PC-9 (cell line): Measurements from ENCODE around the gene SUCLA2. TPM values are rescaled to one million over a fixed set of nuclear protein-coding genes. Genes with fewer than 3 reads are reported as not detected.

Experiments used
- BruUV-seq: library from RNA; stranded (reverse); fragments of 400-500 nt; replicated peaks from 2 replicates; lab custom pipeline; 2021; lab: Mats Ljungman, UMichigan
- CTCF ChIA-PET: fragments of 300-600 bp; sonication (Branson Sonifier 250); formaldehyde crosslinking; loops from one replicate; lab custom pipeline; 2022; ENCODE audit warnings: antibody characterized with exemption; lab: Charles Lee
- POLR2A ChIA-PET: fragments of 300-600 bp; sonication (Branson Sonifier 250); formaldehyde crosslinking; loops from one replicate; lab custom pipeline; 2022; ENCODE audit warnings: antibody characterized with exemption; ENCODE audit not compliant: unreplicated experiment; lab: Charles Lee
- DNase-seq, 2 experiments: peaks; one replicate each; pipeline versions ENCODE4 v3.0.0 to v3.0.0-alpha.2; 2015 to 2022; ENCODE audit warnings: mixed read lengths in 1 of 2
- H2AFZ ChIP-seq: fragments of 200-600 bp; sonication (generic); 2 replicates; pipeline ENCODE4 v1.8.1; 2017; ENCODE audit warnings: antibody characterized with exemption
- H3F3A ChIP-seq: fragments of 200-600 bp; sonication (generic); 2 replicates; pipeline ENCODE4 v1.8.1; 2017; ENCODE audit warnings: antibody characterized with exemption, mild to moderate bottlenecking, low read depth; ENCODE audit not compliant: insufficient read depth
- H3K27ac ChIP-seq: fragments of 200-600 bp; sonication (generic); 2 replicates; pipeline ENCODE4 v1.6.1; 2016; ENCODE audit warnings: mixed run types
- H3K27me3 ChIP-seq: fragments of 200-600 bp; sonication (generic); 2 replicates; pipeline ENCODE4 v1.6.1; 2016; ENCODE audit warnings: low read depth, mixed run types; ENCODE audit not compliant: insufficient read depth
- H3K36me3 ChIP-seq: fragments of 200-600 bp; sonication (generic); 2 replicates; pipeline ENCODE4 v1.6.1; 2016; ENCODE audit warnings: low read depth, mixed run types
- H3K4me1 ChIP-seq: fragments of 200-600 bp; sonication (generic); replicated peaks from 2 replicates; pipeline ENCODE4 v1.6.1; 2016; ENCODE audit warnings: mixed run types; ENCODE audit not compliant: insufficient read depth
- H3K4me2 ChIP-seq: fragments of 200-600 bp; sonication (generic); 2 replicates; pipeline ENCODE4 v1.6.1; 2017; ENCODE audit warnings: mixed run types
- H3K4me3 ChIP-seq: fragments of 200-600 bp; sonication (generic); 2 replicates; pipeline ENCODE4 v1.6.1; 2016; ENCODE audit warnings: mixed run types
- H3K79me2 ChIP-seq: fragments of 200-600 bp; sonication (generic); 2 replicates; pipeline ENCODE4 v1.6.1; 2017; ENCODE audit warnings: low read depth, mixed run types
- H3K9me2 ChIP-seq: fragments of 200-600 bp; sonication (generic); 2 replicates; pipeline ENCODE4 v1.8.1; 2017; ENCODE audit warnings: mild to moderate bottlenecking; ENCODE audit not compliant: insufficient read depth
- H3K9me3 ChIP-seq: fragments of 200-600 bp; sonication (generic); 2 replicates; pipeline ENCODE4 v1.8.1; 2016; ENCODE audit warnings: low read depth; ENCODE audit not compliant: insufficient read depth
- H4K20me1 ChIP-seq: fragments of 200-600 bp; sonication (generic); 2 replicates; pipeline ENCODE4 v1.8.1; 2017; ENCODE audit not compliant: insufficient read depth
- EZH2 ChIP-seq: fragments of 200-600 bp; sonication (generic); IDR thresholded peaks from 2 replicates; pipeline ENCODE4 v1.8.0; 2017; ENCODE audit warnings: antibody characterized with exemption, low read depth
- intact Hi-C: fragments of 100-400 bp; cut with micrococcal nuclease; formaldehyde crosslinking; loops from one replicate; pipeline ENCODE4 v1.10.0; 2022; ENCODE audit not compliant: unreplicated experiment
- total RNA-seq: library from RNA; stranded (reverse); gene quantifications from 2 replicates; pipeline ENCODE4 v1.2.3, GENCODE V29; 2021
- TF ChIP-seq, protein P1 (sequence below): fragments of 200-600 bp; sonication (generic); conservative IDR thresholded peaks from 2 replicates; pipeline ENCODE4 v1.6.1; 2017; ENCODE audit warnings: mixed run types, antibody characterized with exemption, mild to moderate bottlenecking, moderate library complexity

The SUCLA2 gene
- total RNA-seq, 1 experiment from 2014 or later: 44.8 TPM

DNA sequence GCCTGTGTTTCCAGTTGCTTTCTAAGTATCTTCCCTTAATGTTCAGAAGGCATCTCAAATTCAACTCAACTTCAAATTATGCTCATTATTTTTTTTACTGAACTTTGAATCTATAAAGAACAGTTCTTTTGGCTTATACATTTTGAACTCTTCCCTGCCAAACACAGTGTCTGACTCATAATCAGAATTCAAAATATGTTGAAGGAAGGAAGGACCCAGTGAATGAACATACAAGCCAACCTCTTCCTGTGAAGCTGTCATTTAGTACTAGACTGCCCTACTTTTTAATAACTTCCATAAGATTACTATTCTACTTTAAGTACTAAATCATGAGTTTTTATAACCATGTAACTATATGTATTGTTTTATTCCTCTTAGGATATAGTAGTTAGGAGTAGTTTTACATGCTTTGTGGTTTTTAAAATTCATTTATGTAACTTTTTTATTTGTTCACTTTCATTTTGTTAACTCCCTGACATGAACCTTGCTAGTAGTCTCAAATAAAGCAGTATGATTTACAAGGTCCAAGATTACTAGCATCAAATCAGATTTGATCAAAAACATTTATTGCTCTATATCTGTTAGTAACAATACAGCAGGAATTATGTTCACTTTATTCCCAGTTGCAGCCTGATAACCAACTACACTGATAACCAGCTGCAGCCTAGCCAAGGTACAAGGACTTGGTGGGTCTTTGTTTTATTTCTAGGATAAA, 42.9 kb upstream of the SUCLA2 start:
- 0 out of 2 replicates have a peak, but pooled peaks cover 3% of the 10 kb centered on the region for H3F3A ChIP-seq
- 0 out of 2 replicates have a peak overlapping the region, but pooled peaks have one; percentile 2 for H3K27ac ChIP-seq
- H3K36me3 ChIP-seq: peaks cover 6% of the 10 kb centered on the region; the same call in 1 of the 2 replicates
- H2AFZ ChIP-seq: no peak overlapping the region
- DNase-seq: no peak
- ChIA-PET CTCF (interaction anchor here (0.6 kb wide), 1 partner anchor 1077 kb away, joined by 6 read pairs; no protein-coding TSS in a partner anchor), POLR2A (interaction anchor here (0.6 kb wide), 1 partner anchor 26 kb away, joined by 3 read pairs; no protein-coding TSS in a partner anchor)
- no peak overlapping the region for H3K4me3 ChIP-seq
- H3K4me2 ChIP-seq: no peak overlapping the region
- BruUV-seq: no TSS peak
- 0 out of 2 replicates have a peak, but pooled peaks cover 4% of the 10 kb centered on the region for H3K4me1 ChIP-seq
- intact Hi-C loops: no loop called here
- H3K9me3 ChIP-seq: no peaks in the 10 kb centered on the region
- H3K79me2 ChIP-seq: peaks cover 4% of the 10 kb centered on the region
- H3K27me3 ChIP-seq: no peaks in the 10 kb centered on the region
- H3K9me2 ChIP-seq: no peaks in the 10 kb centered on the region
- TF ChIP-seq, protein P1, sequence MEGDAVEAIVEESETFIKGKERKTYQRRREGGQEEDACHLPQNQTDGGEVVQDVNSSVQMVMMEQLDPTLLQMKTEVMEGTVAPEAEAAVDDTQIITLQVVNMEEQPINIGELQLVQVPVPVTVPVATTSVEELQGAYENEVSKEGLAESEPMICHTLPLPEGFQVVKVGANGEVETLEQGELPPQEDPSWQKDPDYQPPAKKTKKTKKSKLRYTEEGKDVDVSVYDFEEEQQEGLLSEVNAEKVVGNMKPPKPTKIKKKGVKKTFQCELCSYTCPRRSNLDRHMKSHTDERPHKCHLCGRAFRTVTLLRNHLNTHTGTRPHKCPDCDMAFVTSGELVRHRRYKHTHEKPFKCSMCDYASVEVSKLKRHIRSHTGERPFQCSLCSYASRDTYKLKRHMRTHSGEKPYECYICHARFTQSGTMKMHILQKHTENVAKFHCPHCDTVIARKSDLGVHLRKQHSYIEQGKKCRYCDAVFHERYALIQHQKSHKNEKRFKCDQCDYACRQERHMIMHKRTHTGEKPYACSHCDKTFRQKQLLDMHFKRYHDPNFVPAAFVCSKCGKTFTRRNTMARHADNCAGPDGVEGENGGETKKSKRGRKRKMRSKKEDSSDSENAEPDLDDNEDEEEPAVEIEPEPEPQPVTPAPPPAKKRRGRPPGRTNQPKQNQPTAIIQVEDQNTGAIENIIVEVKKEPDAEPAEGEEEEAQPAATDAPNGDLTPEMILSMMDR: no peak
- TF ChIP-seq EZH2: no peak
- no peaks in the 10 kb centered on the region for H4K20me1 ChIP-seq

DNA sequence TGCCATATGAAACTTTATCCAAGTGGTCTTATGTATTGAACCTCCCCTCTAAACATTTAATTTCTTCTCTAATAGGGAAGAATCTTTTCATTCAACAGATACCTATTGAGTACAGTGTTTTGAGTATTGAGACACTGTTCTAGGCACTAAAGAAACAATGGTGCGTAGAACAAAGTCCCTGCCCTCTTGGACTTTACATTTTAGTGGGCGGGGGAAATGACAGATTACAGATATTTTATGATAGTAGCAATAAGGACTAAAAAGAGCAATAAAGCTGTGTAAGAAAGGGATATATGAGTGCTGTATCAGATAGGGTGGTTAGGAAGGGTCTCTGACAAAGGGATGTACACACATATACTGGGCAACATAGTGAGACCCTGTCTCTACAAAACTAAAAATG, 41.8 kb upstream of the SUCLA2 start:
- intact Hi-C loops: no loop called here
- POLR2A ChIA-PET: no interaction called here
- no TSS peak for BruUV-seq
- no peaks in the 10 kb centered on the region for H3K27me3 ChIP-seq
- CTCF ChIA-PET: no interaction called here
- H3K9me3 ChIP-seq: no peaks in the 10 kb centered on the region
- H3K36me3 ChIP-seq: peaks cover 6% of the 10 kb centered on the region; the same call in 1 of the 2 replicates
- H3K4me1 ChIP-seq: peaks cover 13% of the 10 kb centered on the region; the same call in 1 of the 2 replicates
- TF ChIP-seq EZH2: no peak
- TF ChIP-seq, protein P1: no peak
- H3K27ac ChIP-seq: no peak overlapping the region
- no peaks in the 10 kb centered on the region for H3K9me2 ChIP-seq
- H3K4me3 ChIP-seq: no peak overlapping the region
- H3K79me2 ChIP-seq: peaks cover 13% of the 10 kb centered on the region
- H4K20me1 ChIP-seq: no peaks in the 10 kb centered on the region
- DNase-seq: no peak
- no peak overlapping the region for H3K4me2 ChIP-seq
- H2AFZ ChIP-seq: no peak overlapping the region
- H3F3A ChIP-seq: 0 out of 2 replicates have a peak, but pooled peaks cover 9% of the 10 kb centered on the region

DNA sequence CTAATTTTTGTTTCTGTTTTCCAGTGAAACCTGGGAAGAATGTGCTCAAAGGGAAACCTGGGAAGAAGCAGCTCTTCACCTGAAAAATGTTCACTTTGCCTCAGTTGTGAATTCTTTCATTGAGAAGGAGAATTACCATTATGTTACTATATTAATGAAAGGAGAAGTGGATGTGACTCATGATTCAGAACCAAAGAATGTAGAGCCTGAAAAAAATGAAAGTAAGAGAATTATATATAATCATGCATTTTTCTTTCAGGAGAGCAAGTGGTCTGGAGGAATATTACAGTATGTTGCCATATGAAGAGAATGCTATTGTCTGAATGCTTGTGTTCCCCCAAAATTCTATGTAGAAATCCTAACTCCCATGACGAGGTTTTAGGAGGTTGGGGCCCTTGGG, 39.8 kb upstream of the SUCLA2 start:
- Histone ChIP-seq H3K4me3 (no peak overlapping the region), H2AFZ (no peak overlapping the region), H3K36me3 (peaks cover 6% of the 10 kb centered on the region; the same call in 1 of the 2 replicates), H3K79me2 (peaks cover 17% of the 10 kb centered on the region), H3K27me3 (no peaks in the 10 kb centered on the region), H3K9me2 (no peaks in the 10 kb centered on the region), H3K4me2 (no peak overlapping the region), H4K20me1 (no peaks in the 10 kb centered on the region), H3K9me3 (no peaks in the 10 kb centered on the region), H3F3A (peaks cover 20% of the 10 kb centered on the region; the same call in 1 of the 2 replicates), H3K27ac (no peak overlapping the region), H3K4me1 (peaks cover 24% of the 10 kb centered on the region)
- no TSS peak for BruUV-seq
- ChIA-PET CTCF (no interaction called here), POLR2A (interaction anchor here (0.6 kb wide), 1 partner anchor 21 kb away, joined by 9 read pairs; no protein-coding TSS in a partner anchor)
- intact Hi-C loops: no loop called here
- DNase-seq: no peak
- no peak for TF ChIP-seq EZH2
- TF ChIP-seq, protein P1: no peak
